ENCODE measurements around the gene NUP210L. TPM values are rescaled to one million over a fixed set of nuclear protein-coding genes. Genes with fewer than 3 reads are reported as not detected.

The NUP210L gene
- total and polyA plus RNA-seq, 2 of the 13 experiments (the other 11 are each of a cell fraction or from before 2014, with no cell fraction given) = not detected

GRCh38 chr1:153967107-153967999 is 187.5 kb downstream of the NUP210L start, which contains the start of gene CREB3L4 (continued):
- TF ChIP-seq, protein P1, sequence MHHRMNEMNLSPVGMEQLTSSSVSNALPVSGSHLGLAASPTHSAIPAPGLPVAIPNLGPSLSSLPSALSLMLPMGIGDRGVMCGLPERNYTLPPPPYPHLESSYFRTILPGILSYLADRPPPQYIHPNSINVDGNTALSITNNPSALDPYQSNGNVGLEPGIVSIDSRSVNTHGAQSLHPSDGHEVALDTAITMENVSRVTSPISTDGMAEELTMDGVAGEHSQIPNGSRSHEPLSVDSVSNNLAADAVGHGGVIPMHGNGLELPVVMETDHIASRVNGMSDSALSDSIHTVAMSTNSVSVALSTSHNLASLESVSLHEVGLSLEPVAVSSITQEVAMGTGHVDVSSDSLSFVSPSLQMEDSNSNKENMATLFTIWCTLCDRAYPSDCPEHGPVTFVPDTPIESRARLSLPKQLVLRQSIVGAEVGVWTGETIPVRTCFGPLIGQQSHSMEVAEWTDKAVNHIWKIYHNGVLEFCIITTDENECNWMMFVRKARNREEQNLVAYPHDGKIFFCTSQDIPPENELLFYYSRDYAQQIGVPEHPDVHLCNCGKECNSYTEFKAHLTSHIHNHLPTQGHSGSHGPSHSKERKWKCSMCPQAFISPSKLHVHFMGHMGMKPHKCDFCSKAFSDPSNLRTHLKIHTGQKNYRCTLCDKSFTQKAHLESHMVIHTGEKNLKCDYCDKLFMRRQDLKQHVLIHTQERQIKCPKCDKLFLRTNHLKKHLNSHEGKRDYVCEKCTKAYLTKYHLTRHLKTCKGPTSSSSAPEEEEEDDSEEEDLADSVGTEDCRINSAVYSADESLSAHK (CRISPR knock-in tag; IDR thresholded peaks at IDR 0.05; ENCODE audit: borderline replicate concordance) = no peak
- TF ChIP-seq ZNF446 (CRISPR knock-in tag; IDR thresholded peaks at IDR 0.05) (0 out of 2 replicates have a peak, but pooled peaks have one; percentile 54), ZNF782 (CRISPR knock-in tag; IDR thresholded peaks at IDR 0.05; ENCODE audit: borderline replicate concordance) (no peak), ZBTB20 (CRISPR knock-in tag; IDR thresholded peaks at IDR 0.05; ENCODE audit: borderline replicate concordance, low read depth) (peak; percentile 89; the same call in 1 of the 2 replicates), TCF7 (IDR thresholded peaks at IDR 0.05; ENCODE audit: low read depth) (no peak), ZNF710 (CRISPR knock-in tag; IDR thresholded peaks at IDR 0.05; ENCODE audit: borderline replicate concordance) (peak; percentile 58; the same call in 1 of the 2 replicates), CHD4 (IDR thresholded peaks at IDR 0.05; ENCODE audit: borderline replicate concordance, low read length) (no peak; the same call in 1 of the 2 replicates), MATR3 (CRISPR knock-in tag; IDR thresholded peaks at IDR 0.05) (no peak), ZNF552 (CRISPR knock-in tag; IDR thresholded peaks at IDR 0.05; ENCODE audit: borderline replicate concordance) (no peak), TMF1 (CRISPR knock-in tag; IDR thresholded peaks at IDR 0.05; ENCODE audit: low read depth) (no peak; the same call in 1 of the 2 replicates), XBP1 (CRISPR knock-in tag; IDR thresholded peaks at IDR 0.05) (no peak), ZNF746 (CRISPR knock-in tag; IDR thresholded peaks at IDR 0.05) (peak; percentile 34), REXO4 (CRISPR knock-in tag; IDR thresholded peaks at IDR 0.05; ENCODE audit: borderline replicate concordance) (no peak), ZNF280D (CRISPR knock-in tag; IDR thresholded peaks at IDR 0.05) (peak; percentile 94; the same call in 1 of the 2 replicates), ZNF841 (CRISPR knock-in tag; IDR thresholded peaks at IDR 0.05; ENCODE audit: borderline replicate concordance) (0 out of 2 replicates have a peak, but pooled peaks have one; percentile 60), SIX4 (CRISPR knock-in tag; IDR thresholded peaks at IDR 0.05) (peak; percentile 95), PHF21A (CRISPR knock-in tag; IDR thresholded peaks at IDR 0.05) (peak; percentile 93)
- TF ChIP-seq, protein P2, sequence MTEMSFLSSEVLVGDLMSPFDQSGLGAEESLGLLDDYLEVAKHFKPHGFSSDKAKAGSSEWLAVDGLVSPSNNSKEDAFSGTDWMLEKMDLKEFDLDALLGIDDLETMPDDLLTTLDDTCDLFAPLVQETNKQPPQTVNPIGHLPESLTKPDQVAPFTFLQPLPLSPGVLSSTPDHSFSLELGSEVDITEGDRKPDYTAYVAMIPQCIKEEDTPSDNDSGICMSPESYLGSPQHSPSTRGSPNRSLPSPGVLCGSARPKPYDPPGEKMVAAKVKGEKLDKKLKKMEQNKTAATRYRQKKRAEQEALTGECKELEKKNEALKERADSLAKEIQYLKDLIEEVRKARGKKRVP (CRISPR knock-in tag; IDR thresholded peaks at IDR 0.05) = 0 out of 4 replicates have a peak, but pooled peaks of 1 of the 2 experiments have one; percentile 50

All from HepG2 (cell line).